HG02588 (cell line): ENCODE measurements around the gene SMNDC1.
"Not testable (repeated sequence)": the region's sequence is repeated elsewhere in the genome, so short reads cannot be mapped to it uniquely, and the experiment has no call there.

Experiments used
- ATAC-seq: cut with Tn5 transposase; IDR thresholded peaks from one replicate; pipeline ENCODE4 v1.9.1; 2021; ENCODE audit warnings: mild to moderate bottlenecking, moderate library complexity; ENCODE audit not compliant: unreplicated experiment

The SMNDC1 gene

GRCh38 chr10:110252151-110252550 lies 52.6 kb downstream of the SMNDC1 start:
- no peak for ATAC-seq

GRCh38 chr10:110251392-110251791 lies 53.3 kb downstream of the SMNDC1 start:
- ATAC-seq, result peak; percentile 86

- peak; percentile 56 for ATAC-seq
Observed at GRCh38 chr10:110249489-110249888, 55.2 kb downstream of the SMNDC1 start.

- not testable (repeated sequence) for ATAC-seq
Observed at GRCh38 chr10:110247833-110248232, 56.9 kb downstream of the SMNDC1 start.

- ATAC-seq, result no peak
Observed at GRCh38 chr10:110244550-110244949, 60.2 kb downstream of the SMNDC1 start.

GRCh38 chr10:110242511-110242910 lies 62.2 kb downstream of the SMNDC1 start:
- ATAC-seq, result no peak

GRCh38 chr10:110241841-110242240 lies 62.9 kb downstream of the SMNDC1 start:
- no peak for ATAC-seq

- ATAC-seq, result no peak
Observed at GRCh38 chr10:110241407-110241806, 63.3 kb downstream of the SMNDC1 start.
